ENCODE results near the gene SPACA7. TPM values are rescaled to one million over a fixed set of nuclear protein-coding genes. Genes with fewer than 3 reads are reported as not detected.

The SPACA7 gene
- total RNA-seq, 4 donors from 2014 or later: not detected

- no peak for DNase-seq
- Histone ChIP-seq H3K4me3 (no peak overlapping the region), H3K27ac (no peak overlapping the region), H3K27me3 (no peaks in the 10 kb centered on the region), H3K9me3 (peaks cover 0 to 8% of the 10 kb centered on the region in 2 donors), H3K36me3 (peaks cover 0 to 7% (median 1%) of the 10 kb centered on the region in 4 donors), H3K4me1 (no peaks in the 10 kb centered on the region)
- WGBS, 2 donors (ENCODE audit: low coverage in 1 of 2): 82 to 87% methylated on average over 4 to 7 of the region's 7 CpGs
- in situ Hi-C loops (cut with MboI; ENCODE audit: low pct_ligation_motif_present in 1 of 4, low pct_unique_long_range_greater_than_20kb in 1 of 4, low sequenced_read_pairs in 3 of 4) (no loop called here), intact Hi-C loops (cut with DNase I; ENCODE audit: low total_unique reads) (no loop called here)
- TF ChIP-seq POLR2A (IDR thresholded peaks at IDR 0.05): no peak
- TF ChIP-seq POLR2AphosphoS5 (IDR thresholded peaks at IDR 0.05): no peak
- TF ChIP-seq CTCF (IDR thresholded peaks at IDR 0.05): no peak
- no peak for TF ChIP-seq EP300 (IDR thresholded peaks at IDR 0.05; ENCODE audit: low read depth)
Measured at GRCh38 chr13:112483299-112483698, 107.1 kb downstream of the SPACA7 start.

Other genes with a start within 250 kb of the SPACA7 start
- gene TUBGCP3, start 211.8 kb downstream of the SPACA7 start, total RNA-seq: 10 to 100 TPM; 23.3 to 43.6 (median 30.0) TPM